Epithelial cell of esophagus (primary cell): ENCODE results near the gene NUPR2.
"Not testable (repeated sequence)": the region's sequence is repeated elsewhere in the genome, so short reads cannot be mapped to it uniquely, and the experiment has no call there.

Experiments
- DNase-seq: peaks from one replicate; pipeline ENCODE4 v3.0.0; 2010; ENCODE audit warnings: low read depth
- H3K4me3 ChIP-seq: 2 replicates; pipeline ENCODE4 v1.5.1; 2011; ENCODE audit warnings: mild to moderate bottlenecking, low read length, control low read depth
- CTCF ChIP-seq: IDR thresholded peaks from 2 replicates; pipeline ENCODE4 v1.5.1; 2011; ENCODE audit warnings: low read depth, mild to moderate bottlenecking, low read length, control low read depth, inconsistent platforms; ENCODE audit not compliant: insufficient read depth; ENCODE audit errors: missing control alignments

NUPR2 gene

GRCh38 chr7:56110611-56111010 lies 5.6 kb downstream of the NUPR2 start:
- DNase-seq: no peak
- H3K4me3 ChIP-seq: no peak overlapping the region
- no peak for TF ChIP-seq CTCF

DNA sequence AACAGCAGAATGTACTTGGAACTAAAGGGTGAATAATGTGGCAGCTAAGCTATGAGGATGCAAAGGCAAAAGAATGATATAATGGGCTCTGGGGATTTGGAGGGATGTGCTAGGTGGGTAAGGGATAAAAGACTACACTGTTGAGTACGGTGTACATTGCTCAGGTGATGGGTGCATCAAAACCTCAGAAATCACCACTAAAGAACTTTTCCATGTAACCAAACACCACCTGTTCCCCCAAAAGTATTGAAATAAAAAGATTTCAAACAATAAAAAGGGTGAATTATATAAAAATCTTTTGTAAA lies 8.3 kb downstream of the NUPR2 start:
- H3K4me3 ChIP-seq: no peak overlapping the region
- no peak for DNase-seq
- no peak for TF ChIP-seq CTCF

- peak within 1 kb of the TSS; percentile 99 for H3K4me3 ChIP-seq
These were observed 9.8 kb downstream of the NUPR2 start, which contains the start of gene CHCHD2 for GRCh38 chr7:56106108-56107073. CHCHD2 (minus strand) TSS chr7:56106476; CDS start chr7:56106413, 63 bp downstream.

GRCh38 chr7:56105508-56105907 lies 10.7 kb downstream of the NUPR2 start:
- peak overlapping the region; percentile 99 for H3K4me3 ChIP-seq
- TF ChIP-seq CTCF: no peak
- DNase-seq: peak; percentile 86

More at GRCh38 chr7:56106108-56107073, 9.8 kb downstream of the NUPR2 start, which contains the start of gene CHCHD2:
- no peak for TF ChIP-seq CTCF
- peak; percentile 99 for DNase-seq

- DNase-seq, H3K4me3 ChIP-seq: not testable (repeated sequence)
These were observed 12.1 kb downstream of the NUPR2 start for GRCh38 chr7:56104138-56104537.

DNA sequence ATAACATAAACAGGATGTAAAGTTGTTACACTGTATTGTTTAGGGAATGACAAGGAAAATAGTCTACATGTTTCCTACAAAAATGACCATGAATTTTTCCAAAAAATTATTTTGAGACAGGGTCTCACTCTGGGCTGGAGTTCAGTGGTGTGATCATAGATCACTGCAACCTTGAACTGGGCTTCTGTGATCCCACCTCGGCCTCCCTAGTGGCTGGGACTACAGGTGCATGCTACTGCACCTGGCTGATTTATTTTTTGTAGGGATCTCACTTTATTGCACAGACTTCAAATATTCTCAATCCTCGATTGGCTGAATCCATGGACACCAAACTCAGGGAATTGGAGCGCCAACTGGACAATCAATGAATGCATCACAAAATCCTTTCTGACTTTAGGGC lies 16.6 kb downstream of the NUPR2 start:
- no peak overlapping the region for H3K4me3 ChIP-seq
- TF ChIP-seq CTCF: no peak
- no peak for DNase-seq

GRCh38 chr7:56098187-56099008 lies 17.8 kb downstream of the NUPR2 start:
- DNase-seq, H3K4me3 ChIP-seq: not testable (repeated sequence)
